GM12892 (cell line): ENCODE results near the gene LEMD2.

Experiments used
- POLR2A ChIP-seq: IDR thresholded peaks from 2 replicates; pipeline ENCODE4 v1.6.1; 2011; ENCODE audit warnings: low read depth, low read length, control low read depth
- POLR2AphosphoS5 ChIP-seq: IDR thresholded peaks from 2 replicates; pipeline ENCODE4 v1.6.1; 2011; ENCODE audit warnings: low read depth, low read length, control low read depth
- TAF1 ChIP-seq: IDR thresholded peaks from 2 replicates; pipeline ENCODE4 v1.6.1; 2011; ENCODE audit warnings: low read depth, mild to moderate bottlenecking, control low read depth, low read length, borderline replicate concordance

- TF ChIP-seq TAF1 (no peak), POLR2A (no peak), POLR2AphosphoS5 (no peak)
Observed at GRCh38 chr6:33806841-33807240, 17.9 kb upstream of the LEMD2 start.
